IPS DF 19.7 (cell line): ENCODE measurements around the gene CORO1C.

Experiments
- DNase-seq: peaks from one replicate; pipeline ENCODE4 v3.0.0-alpha.2; 2013; ENCODE audit warnings: low read depth, low spot score

CORO1C gene

DNA sequence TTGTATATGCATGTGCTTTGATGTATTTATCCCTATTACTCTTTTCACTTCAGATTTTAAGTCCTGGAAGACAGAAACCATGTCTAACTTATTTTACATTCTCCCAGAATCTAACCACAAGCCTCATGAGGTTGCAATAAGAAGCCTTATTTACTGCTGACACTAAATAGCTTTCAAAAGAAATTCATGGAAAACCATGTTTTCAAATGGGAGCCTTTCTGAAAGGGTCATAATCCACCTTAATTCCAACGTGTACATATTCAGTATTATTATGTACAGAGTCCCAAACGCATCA, 34.4 kb downstream of the CORO1C start:
- DNase-seq: no peak

DNA sequence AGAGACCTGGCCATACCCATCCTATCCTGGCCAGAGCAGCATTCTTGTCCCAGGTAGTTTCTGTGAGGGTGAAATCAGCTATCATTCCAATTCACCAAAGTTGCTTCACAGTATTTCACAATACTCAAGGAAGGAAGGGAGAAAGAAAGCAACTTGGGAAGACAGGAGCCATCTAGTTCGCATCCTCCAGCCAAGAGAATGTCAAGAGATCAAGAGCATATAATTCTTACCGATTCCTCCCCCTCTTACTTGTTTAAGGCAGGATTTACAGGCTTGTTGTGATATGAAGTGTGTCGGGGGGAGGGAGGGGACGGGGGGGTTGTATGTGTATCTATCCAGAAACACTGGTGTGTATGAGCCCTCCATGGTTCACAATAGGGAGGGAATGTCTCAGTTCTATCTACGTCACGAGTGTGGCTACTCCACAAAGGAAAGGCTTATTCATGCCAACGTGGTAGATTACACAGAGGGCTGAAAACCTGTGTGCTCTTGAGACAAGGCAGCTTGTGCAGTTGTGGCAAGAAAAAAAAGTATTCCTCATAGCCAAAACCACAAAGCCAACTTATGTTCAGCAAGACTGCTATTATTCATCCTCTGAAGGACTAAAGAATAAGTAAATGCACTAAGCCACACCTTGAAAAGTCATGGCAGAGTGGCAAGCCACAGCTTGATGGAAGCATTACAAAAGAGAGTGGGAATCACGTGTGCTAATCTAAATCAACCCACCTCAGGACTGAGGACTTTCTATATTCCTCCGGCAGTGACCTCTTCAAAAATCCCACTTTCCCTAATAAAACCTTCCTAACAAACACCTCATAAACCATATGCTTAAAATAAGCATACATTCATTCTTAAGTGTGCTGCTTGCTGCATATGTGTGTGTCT, 35.0 kb downstream of the CORO1C start:
- no peak for DNase-seq

DNA sequence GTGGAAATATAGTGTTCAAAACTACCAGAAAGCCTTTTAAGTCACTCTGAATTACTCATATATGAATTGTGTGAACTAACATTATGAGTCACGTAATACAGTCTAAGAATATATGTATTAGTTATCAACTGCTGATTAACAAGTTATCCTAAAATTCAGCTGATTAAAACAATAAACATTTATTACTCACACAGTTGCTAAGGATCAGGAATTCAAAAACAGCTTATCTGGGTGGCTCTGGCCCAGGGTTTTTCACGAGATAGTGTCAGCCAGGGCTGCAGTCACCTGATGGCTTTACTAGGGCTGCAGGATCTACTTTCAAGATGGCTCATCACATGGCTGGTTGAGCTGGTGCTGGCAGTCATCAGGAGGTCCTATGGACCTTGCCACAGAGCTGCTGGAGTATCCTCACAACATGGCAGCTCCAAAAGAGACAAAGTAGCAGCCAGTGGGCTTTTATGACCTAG, 36.5 kb downstream of the CORO1C start:
- DNase-seq: no peak

- DNase-seq: no peak
Observed at GRCh38 chr12:108693751-108694150, 37.6 kb downstream of the CORO1C start.

- no peak for DNase-seq
Observed at GRCh38 chr12:108693186-108693730, 38.1 kb downstream of the CORO1C start.

GRCh38 chr12:108691998-108692808, 39.1 kb downstream of the CORO1C start:
- DNase-seq: no peak

GRCh38 chr12:108691175-108691997, 39.9 kb downstream of the CORO1C start:
- peak; percentile 94 for DNase-seq

DNA sequence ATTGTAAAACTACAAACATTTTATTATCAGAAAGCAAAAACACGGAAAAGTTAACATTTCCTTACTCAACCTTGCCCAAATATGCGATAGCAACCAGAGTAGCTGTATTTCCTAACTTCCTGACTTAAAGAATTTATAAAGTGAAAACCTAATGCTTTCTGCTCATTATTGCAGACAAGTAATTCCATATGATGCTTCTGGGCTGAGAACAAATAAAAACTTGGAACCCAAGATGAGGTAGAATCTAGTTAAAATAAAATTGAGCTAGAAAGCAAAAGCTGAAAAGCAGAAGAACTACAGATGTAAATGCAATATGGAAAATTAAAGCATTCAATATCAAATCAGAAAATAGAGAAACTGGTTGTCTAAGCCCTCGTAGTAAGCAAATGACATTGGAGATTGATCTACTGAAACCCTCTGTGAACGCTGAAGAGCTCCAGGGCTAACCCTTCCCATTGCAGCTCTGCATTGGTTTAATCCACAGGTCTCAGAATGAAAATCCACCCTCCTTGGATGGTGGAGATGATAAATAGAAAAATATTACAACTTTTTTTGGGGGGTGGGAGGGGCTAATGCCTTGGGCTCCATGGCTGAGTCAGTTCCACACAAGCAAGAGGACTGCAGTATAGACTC, 40.7 kb downstream of the CORO1C start:
- DNase-seq: no peak

GRCh38 chr12:108690191-108690518, 41.2 kb downstream of the CORO1C start:
- no peak for DNase-seq

DNA sequence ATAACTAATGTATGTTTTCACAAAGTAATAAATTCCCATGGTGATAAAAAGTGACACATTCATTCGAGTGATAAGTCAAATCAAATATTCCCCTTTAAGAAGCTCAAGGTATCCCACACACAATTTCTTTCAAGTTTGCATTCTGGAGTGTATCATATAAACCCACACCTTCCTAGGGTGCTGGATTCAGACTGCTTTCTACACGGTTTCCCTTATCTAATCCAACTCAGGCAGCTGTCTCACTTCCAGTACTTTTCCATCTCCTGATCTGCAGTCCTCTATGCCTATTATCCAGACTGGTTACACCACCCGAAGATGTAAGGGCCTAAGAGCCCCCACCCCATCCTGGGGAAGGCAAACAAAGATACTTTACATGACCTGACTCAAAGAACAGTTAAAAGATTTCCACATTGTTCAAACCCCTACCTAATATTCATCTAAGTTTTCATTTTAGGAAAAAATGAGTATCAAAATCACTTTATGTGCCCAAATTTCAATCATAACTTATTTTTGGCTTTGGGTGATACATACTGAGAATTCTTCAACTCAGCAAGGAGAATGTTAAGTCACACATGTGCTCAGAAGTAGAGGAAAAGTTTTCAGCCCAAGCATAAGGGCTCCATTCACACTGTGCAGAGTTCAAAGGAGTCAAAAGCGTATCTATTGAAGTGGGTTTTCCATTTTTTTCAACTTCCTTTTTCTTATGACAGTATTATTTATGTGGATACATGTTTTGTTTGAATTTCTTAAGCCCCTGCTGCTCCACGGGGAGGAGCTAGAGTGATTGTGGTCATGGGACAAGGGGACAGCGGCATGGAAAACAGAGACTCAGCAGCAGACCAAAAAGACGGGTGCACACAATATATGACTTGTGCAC, 41.8 kb downstream of the CORO1C start:
- no peak for DNase-seq

- no peak for DNase-seq
Observed at GRCh38 chr12:108686780-108687179, 44.5 kb downstream of the CORO1C start.

DNA sequence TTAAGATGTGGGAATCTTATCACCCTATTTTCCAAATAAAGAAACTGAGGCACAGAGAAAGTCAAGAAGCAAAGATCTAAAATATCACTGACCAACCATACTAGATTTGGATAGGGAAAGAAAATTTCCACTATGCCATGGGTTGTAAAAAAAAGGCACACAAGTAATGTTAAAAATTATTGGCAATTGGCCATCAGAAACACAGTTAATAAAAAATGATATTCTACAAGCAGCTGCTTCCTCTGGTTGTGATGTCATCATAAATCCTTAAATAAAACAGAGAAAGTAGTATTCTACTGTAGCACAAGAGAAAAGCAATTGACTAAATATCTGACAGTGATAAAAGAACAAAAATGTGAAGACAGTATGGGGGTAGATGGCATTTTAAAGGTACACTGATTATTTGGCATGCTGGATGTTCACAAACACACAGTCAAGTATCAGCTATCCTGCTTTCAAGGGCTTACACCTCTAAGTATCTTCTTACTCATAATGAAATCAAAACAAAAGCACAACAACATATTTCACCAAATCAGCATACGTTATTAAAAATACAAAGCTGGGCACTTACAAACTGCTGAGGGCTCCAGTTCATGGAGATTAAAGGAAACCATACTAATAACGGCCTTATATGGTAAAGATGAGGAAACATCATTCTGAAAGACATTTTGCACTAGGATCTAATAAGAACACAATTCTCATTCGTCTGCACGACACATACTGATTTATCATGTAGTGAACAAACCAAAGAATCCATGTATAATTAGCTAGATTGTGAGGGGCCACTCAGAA, 45.7 kb downstream of the CORO1C start:
- no peak for DNase-seq

- no peak for DNase-seq
Observed at GRCh38 chr12:108683906-108684556, 47.3 kb downstream of the CORO1C start.

DNA sequence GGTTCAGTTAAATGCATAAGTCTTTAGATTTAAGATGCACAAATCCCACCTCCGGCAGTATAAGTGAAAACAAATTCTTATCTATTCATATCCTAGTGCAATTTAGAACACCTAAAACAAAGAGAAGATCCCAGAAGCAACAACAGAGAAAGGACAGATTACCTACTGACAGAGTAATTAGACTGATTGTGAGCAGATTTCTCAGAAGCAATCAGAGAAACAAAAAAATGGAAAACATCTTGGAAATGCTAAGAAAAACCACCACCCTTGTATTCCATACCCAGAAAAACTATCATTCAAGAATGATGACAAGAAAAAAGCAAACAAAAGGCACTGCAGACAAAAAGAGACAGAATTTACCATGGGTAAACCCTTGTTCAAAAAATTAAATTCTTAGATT, 50.0 kb downstream of the CORO1C start:
- no peak for DNase-seq

DNA sequence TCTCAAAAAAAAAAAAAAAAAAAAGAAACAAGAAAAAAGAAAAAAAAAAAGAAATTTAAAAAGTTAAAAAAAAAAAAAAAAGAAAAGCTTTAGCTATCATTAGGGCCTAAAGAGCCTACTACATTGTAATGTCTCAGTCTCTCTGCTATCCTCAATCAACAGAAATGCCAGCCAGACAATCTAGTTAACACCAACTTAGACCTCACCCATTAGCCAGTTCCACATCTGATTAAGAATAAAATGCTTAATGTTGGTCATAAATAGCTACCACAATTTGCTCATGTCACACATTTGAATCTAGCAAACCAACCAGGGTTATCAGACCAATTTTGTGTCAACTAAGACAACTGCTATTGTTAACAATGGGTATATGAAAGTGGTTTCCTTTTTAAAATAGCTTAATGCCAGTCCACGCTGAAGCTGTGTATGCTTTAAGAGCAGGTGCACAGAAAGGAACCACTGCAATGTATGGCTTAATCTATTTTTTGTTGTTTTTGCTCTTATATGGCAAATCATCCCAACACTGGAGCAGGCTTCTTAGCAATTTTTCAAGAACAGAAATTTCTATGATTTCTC, 52.1 kb downstream of the CORO1C start:
- no peak for DNase-seq

DNA sequence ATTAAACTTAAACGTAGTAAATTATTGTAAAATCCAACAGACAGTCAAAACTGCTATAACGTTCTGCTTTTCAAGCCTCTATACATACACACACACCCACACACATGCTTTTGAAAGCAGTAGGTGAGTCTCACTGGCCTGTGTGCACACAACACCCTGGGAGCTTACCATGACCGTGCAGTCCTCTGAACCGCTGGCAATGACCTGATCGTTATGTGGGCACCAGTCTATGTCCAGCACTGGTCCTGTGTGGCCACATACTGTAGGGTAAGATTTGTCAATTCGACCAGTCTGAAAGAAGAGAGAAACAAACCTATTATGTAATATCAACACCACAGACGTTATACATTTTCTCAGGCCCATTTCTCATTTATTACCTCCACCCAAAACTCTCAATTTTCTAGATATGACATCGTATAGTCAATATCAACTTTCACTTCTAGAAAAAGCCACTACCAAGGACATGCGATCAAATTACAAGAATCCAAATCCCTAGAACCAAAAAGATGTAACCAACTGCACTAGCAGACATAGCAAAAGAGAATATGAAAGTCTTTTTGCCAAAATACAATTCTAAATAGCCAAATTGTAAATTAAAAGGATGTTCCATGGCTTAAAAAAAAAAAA, 53.1 kb downstream of the CORO1C start:
- DNase-seq: no peak

DNA sequence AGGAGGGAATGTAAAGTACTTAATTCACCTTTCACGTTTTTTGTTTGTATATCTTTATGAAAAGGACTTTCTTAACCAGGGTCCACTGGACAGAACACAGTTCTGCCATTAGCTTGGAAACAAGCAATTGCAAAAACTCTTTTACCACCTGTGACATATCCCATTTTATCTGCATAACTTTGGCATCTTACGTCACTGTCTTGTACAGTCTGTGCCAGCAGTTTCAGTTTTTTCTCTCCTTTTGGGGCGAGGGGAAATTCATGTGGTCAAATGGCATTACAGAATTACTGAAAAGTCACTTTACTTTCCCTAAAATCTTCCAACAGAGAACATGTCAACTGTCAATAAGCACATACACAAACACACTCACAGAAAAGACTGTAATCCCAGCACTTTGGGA, 53.9 kb downstream of the CORO1C start:
- no peak for DNase-seq

DNA sequence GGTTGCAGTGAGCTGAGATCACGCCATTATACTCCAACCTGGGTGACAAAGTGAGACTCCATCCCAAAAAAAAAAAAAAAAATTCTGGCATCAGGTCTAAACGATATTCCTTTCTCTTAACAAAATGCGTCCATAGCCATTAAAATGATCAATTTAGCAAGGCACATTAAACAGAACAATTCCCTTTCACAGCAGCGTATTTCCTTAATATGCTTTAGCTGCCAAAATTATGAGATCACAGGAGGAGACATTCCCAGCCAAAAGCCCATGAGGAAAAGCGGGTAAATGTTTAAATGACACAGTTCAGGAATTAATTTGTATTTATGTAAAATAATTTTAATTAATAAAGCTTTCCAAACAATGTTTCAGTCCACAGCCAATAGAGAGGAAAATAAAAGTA, 54.6 kb downstream of the CORO1C start:
- DNase-seq: no peak
